ES-I3 (cell line): ENCODE results near the gene UGCG.

ENCODE experiments used
- H3K36me3 ChIP-seq: 2 replicates; pipeline ENCODE4 v1.6.1; 2013; ENCODE audit warnings: mild to moderate bottlenecking, low read length, control low read depth, moderate library complexity; ENCODE audit not compliant: insufficient read depth
- H3K4me1 ChIP-seq: 2 replicates; pipeline ENCODE4 v1.6.1; 2013; ENCODE audit warnings: mild to moderate bottlenecking, control low read depth, low read length; ENCODE audit not compliant: insufficient read depth
- H3K9ac ChIP-seq: 2 replicates; pipeline ENCODE4 v1.6.1; 2013; ENCODE audit warnings: low read depth, mild to moderate bottlenecking, low read length, moderate library complexity
- H3K9me3 ChIP-seq: 2 replicates; pipeline ENCODE4 v1.6.1; 2013; ENCODE audit warnings: mild to moderate bottlenecking, low read length, moderate library complexity; ENCODE audit not compliant: control insufficient read depth, insufficient read depth

UGCG gene

GRCh38 chr9:111895996-111896941, at the start of gene UGCG:
UGCG (plus strand) TSS chr9:111896814; CDS start chr9:111897216, 402 bp downstream.
- no peaks in the 10 kb centered on the region for H3K9me3 ChIP-seq
- H3K4me1 ChIP-seq: peaks cover 10% of the 10 kb centered on the region
- no peaks in the 10 kb centered on the region for H3K36me3 ChIP-seq
- peak within 1 kb of the TSS; percentile 90 for H3K9ac ChIP-seq

GRCh38 chr9:111851553-111851952, 45.1 kb upstream of the UGCG start:
- Histone ChIP-seq H3K9ac (no peak overlapping the region), H3K36me3 (no peaks in the 10 kb centered on the region), H3K4me1 (peaks cover 4% of the 10 kb centered on the region; the same call in 1 of the 2 replicates), H3K9me3 (no peaks in the 10 kb centered on the region)

- no peaks in the 10 kb centered on the region for H3K9me3 ChIP-seq
- no peak overlapping the region for H3K9ac ChIP-seq
- no peaks in the 10 kb centered on the region for H3K36me3 ChIP-seq
- peaks cover 4% of the 10 kb centered on the region; the same call in 1 of the 2 replicates for H3K4me1 ChIP-seq
These were observed 44.3 kb upstream of the UGCG start for GRCh38 chr9:111852291-111852690.

GRCh38 chr9:111853450-111853827, 43.2 kb upstream of the UGCG start:
- Histone ChIP-seq H3K9me3 (no peaks in the 10 kb centered on the region), H3K4me1 (peaks cover 4% of the 10 kb centered on the region; the same call in 1 of the 2 replicates)

GRCh38 chr9:111854799-111855198, 41.8 kb upstream of the UGCG start:
- H3K36me3 ChIP-seq: no peaks in the 10 kb centered on the region
- H3K9ac ChIP-seq: no peak overlapping the region
- H3K4me1 ChIP-seq: peaks cover 4% of the 10 kb centered on the region; the same call in 1 of the 2 replicates
- H3K9me3 ChIP-seq: no peaks in the 10 kb centered on the region

More at GRCh38 chr9:111853450-111853827, 43.2 kb upstream of the UGCG start:
- Histone ChIP-seq H3K36me3 (no peaks in the 10 kb centered on the region), H3K9ac (no peak overlapping the region)

GRCh38 chr9:111857555-111858211, 38.9 kb upstream of the UGCG start:
- H3K36me3 ChIP-seq: no peaks in the 10 kb centered on the region
- H3K9ac ChIP-seq: no peak overlapping the region
- no peaks in the 10 kb centered on the region for H3K9me3 ChIP-seq
- no peaks in the 10 kb centered on the region for H3K4me1 ChIP-seq

- no peak overlapping the region for H3K9ac ChIP-seq
- no peaks in the 10 kb centered on the region for H3K4me1 ChIP-seq
- H3K9me3 ChIP-seq: no peaks in the 10 kb centered on the region
- no peaks in the 10 kb centered on the region for H3K36me3 ChIP-seq
These were observed 36.2 kb upstream of the UGCG start for GRCh38 chr9:111860443-111860842.

- Histone ChIP-seq H3K4me1 (peaks cover 4% of the 10 kb centered on the region; the same call in 1 of the 2 replicates), H3K9ac (no peak overlapping the region), H3K9me3 (peaks cover 10% of the 10 kb centered on the region; the same call in 1 of the 2 replicates), H3K36me3 (no peaks in the 10 kb centered on the region)
These were observed 33.0 kb upstream of the UGCG start for GRCh38 chr9:111863636-111864035.

GRCh38 chr9:111866976-111867375, 29.6 kb upstream of the UGCG start:
- H3K4me1 ChIP-seq: peaks cover 4% of the 10 kb centered on the region; the same call in 1 of the 2 replicates
- no peak overlapping the region for H3K9ac ChIP-seq
- H3K36me3 ChIP-seq: no peaks in the 10 kb centered on the region
- peaks cover 10% of the 10 kb centered on the region; the same call in 1 of the 2 replicates for H3K9me3 ChIP-seq

- peaks cover 4% of the 10 kb centered on the region; the same call in 1 of the 2 replicates for H3K4me1 ChIP-seq
- peaks cover 10% of the 10 kb centered on the region; the same call in 1 of the 2 replicates for H3K9me3 ChIP-seq
- no peaks in the 10 kb centered on the region for H3K36me3 ChIP-seq
- no peak overlapping the region for H3K9ac ChIP-seq
These were observed 28.1 kb upstream of the UGCG start for GRCh38 chr9:111868475-111868874.

GRCh38 chr9:111870774-111871498, 25.7 kb upstream of the UGCG start:
- Histone ChIP-seq H3K36me3 (no peaks in the 10 kb centered on the region), H3K4me1 (peaks cover 17% of the 10 kb centered on the region), H3K9me3 (peaks cover 10% of the 10 kb centered on the region; the same call in 1 of the 2 replicates), H3K9ac (no peak overlapping the region)

- H3K4me1 ChIP-seq: peaks cover 22% of the 10 kb centered on the region
- H3K36me3 ChIP-seq: no peaks in the 10 kb centered on the region
- no peak overlapping the region for H3K9ac ChIP-seq
- peaks cover 10% of the 10 kb centered on the region; the same call in 1 of the 2 replicates for H3K9me3 ChIP-seq
These were observed 25.1 kb upstream of the UGCG start for GRCh38 chr9:111871499-111871855.

GRCh38 chr9:111872886-111873285, 23.7 kb upstream of the UGCG start:
- Histone ChIP-seq H3K9ac (no peak overlapping the region), H3K36me3 (no peaks in the 10 kb centered on the region), H3K9me3 (peaks cover 2% of the 10 kb centered on the region; the same call in 1 of the 2 replicates), H3K4me1 (peaks cover 22% of the 10 kb centered on the region)

GRCh38 chr9:111873901-111874300, 22.7 kb upstream of the UGCG start:
- no peaks in the 10 kb centered on the region for H3K9me3 ChIP-seq
- peaks cover 18% of the 10 kb centered on the region for H3K4me1 ChIP-seq
- H3K36me3 ChIP-seq: no peaks in the 10 kb centered on the region
- H3K9ac ChIP-seq: no peak overlapping the region
